HG03064 (cell line): Measurements from ENCODE around the gene KHK.

Experiments used
- ATAC-seq: cut with Tn5 transposase; IDR thresholded peaks from one replicate; pipeline ENCODE4 v1.9.1; 2021; ENCODE audit warnings: low read depth; ENCODE audit not compliant: unreplicated experiment

Gene KHK

DNA sequence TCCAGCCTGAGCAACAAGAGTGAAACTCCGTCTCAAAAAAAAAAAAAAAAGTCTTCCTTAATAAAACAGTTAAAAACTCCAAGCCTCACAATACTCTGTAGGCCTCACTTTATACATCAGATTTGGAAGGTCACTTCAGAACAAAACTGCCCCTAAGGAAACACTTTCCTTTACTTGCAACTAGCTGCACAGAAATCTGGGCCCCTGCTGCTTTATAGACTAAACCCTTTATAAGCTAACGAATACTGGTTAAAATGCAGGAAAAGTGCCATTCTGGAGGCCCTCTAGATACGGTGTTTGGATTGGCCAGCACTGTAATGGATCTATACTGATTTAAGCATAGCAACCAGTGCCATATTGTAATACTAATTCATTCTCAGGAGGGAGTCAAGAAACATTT is 38.5 kb downstream of the KHK start:
- ATAC-seq, result no peak

DNA sequence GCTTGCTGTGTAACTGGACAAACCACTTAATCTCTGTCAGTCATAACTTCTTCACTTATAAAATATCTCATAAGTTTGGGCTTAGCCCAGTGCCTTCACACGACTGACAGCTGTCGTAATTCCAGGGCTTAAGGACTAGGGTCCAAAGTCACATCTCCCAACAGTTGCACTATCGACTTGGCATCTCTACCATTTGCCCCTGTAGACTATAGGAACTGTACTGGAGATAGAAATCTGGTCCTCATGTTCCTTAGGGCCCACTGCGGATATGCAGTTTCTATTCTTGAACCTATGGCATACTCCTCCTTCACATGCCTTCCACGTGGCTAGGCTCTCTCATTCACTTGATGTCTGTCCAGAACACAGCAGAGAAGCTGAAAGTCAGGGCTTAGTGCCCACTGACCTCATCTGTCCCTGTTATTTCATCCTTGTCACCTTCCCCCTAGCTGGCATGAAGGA is 39.7 kb downstream of the KHK start:
- ATAC-seq, result no peak

DNA sequence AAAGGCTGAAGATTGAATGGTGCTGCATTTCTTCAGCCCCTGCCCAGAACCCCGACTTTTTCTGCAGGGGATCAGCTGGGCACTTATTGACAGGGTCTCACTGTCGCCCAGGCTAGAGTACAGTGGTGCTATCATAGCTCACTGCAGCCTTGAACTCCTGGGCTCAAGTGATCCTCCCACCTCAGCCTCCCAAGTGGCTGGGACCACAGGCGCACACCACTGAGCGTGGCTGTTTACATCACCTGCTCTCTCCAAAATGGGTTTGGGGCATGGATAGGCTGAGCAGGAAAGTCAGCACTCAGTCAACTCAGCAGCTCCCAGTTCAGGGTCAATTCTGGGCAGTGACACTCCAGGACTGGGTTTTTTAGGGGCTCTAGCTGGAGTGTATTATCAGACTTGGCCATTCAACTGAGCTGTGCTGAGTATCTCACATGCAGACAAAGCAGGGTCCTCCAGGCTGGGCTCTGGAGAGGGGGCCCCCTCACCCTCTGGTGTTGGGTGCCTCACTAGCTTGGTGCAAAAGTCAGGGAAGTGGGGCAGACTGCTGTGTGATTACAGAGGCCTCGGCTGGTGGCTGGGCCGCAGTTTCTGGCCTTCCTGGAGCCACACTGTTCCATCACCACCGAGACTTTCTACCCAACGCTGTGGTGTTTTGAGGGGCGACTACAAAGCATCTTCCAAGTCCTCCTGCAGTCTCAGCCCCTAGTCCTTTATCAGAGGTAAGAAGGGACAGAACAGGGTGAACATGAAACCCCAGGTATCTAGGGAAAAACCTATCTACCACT is 41.5 kb downstream of the KHK start:
- no peak for ATAC-seq

DNA sequence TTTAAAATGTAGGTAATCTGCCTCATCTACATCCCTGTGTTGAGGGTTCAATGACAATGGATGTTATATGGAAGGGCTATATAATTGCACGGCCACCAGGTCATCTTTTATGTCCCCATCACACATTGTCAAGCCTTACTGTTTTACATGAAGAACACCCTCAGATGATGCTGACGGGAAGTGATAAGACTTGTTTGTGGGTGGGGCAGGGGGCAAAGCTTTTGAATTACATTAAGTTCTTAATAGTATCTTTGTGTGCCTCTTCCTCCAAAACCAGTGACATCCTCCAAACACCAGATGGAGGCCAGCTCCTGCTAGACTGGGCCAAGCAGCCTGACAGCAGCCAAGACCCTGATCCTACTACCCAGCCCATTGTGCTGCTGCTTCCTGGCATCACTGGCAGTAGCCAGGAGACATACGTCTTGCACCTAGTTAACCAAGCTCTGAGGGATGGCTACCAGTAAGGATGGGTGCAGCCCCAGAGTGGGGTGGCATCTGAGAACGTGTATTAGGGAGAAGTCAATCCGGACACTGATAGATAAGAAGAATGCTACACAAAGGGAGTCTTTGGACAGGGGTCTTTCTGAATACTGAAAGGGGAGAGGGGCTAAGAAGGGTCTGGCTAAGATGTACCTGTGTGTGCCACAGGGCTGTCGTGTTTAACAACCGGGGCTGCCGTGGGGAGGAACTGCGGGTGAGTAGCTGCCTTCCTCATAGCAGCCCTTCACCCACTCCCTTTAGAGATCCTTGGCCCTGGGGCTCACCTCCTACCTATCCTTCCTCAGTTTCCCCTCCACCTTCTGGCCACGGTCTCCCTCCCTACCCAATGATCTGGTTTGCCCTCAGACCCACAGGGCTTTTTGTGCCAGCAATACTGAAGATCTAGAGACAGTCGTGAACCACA is 42.3 kb downstream of the KHK start:
- ATAC-seq, result no peak

DNA sequence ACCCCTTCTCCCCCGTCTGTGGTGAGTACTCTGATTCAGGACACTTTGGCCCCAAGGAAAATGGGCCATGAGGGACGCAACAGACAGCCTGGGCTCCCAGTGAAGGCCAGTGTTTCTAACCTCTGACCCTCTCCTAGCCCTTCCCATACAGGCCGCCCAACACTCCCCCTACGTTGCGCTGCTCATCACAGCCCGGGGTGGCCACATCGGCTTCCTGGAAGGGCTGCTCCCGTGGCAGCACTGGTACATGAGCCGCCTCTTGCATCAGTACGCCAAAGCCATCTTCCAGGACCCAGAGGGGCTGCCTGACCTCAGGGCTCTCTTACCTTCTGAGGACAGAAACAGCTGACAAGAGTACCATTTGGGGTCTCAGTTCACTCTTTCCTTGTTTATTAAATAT is 43.8 kb downstream of the KHK start:
- no peak for ATAC-seq

DNA sequence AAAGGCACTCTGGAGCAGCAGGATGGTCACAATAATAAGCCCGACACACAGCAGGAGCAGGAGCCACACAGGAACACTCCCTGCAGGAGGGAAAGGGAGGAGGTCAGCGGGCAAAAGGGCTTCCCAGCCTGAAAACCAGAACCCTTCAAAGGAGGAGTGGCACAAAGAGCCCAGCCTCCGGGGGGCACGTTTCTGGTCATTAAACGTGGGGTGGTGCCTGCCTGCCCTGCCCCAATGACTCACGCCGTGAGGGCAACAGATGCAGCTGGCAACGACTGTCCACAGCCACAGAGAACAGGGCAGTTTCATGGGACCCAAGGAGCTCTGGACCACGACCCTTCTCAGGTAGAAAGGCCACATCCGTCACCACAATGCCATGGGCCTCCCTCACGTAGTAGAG is 44.9 kb downstream of the KHK start:
- no peak for ATAC-seq

DNA sequence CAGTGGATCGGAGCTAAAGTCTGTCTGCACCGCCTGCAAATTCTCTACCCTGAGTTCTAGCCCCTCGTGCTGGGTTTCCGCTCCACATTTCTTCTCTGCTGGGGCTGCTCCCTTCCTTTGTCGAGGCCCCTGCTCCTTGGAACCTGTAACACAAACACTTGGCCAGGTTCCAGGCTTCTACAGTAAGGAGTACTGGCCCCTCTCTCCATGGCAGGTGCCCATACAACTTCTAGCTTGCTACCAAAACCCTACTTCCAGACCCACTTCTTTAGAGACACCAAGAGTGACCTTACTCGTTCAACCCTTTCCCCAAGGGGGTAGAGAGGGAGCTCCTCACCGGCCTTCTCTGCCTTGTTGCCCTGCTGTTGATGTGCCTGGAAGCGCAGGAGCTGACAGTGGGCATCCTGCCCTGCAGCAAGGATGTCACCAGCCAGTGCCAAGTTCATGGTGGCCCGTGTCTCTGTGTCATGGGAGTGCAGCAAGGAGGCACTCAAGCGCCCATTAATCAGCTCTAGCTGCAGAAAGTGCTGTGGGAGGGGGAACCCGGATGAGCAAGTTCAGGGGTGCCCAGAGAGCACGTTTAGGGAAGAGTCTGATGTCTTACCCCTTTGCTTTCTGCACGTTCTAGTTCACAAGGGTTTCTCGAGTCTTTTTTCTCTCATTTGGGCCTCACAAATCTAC is 46.8 kb downstream of the KHK start:
- ATAC-seq, result no peak

DNA sequence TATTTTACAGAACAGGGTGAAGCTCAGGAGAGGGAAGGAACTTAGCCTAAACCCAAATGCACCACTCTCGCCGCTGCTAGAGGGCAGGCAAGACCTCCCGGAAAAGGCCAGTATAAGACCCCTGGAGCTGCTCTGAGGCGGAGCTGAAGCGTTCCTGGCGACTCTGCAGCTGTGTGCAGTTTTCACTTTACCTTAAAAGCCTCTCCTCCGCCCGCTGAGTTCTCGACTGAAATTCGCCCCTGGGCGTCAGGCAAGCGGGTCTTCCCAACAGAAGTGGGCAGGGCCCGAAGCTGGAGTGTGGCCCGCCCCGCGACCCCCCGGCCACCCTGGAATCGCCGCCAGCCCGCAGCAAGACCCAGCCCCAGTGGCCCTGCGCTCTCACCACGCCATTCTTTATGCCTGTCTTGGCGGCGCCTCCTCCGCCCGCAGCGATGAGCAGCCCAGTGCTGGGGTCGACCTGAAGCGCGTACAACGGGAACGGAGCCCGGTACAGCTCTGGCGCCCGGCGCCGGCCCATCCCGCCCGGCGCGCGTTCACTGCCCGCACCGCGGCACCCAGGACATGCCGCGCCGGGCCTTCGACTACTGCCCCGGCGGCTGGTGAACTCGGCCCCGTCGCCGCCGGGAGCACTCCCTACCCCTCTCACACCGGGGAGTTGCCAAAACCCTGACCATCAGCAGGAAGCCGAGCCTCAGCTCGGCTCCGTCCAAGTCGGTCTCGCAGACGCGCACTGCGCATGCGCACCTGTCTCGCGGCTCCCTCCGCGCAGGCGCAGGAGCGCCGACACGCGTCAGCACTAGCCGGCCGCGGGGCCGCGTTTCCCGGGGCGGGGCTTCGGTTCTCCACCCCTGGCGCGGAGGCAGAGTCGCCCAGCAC is 47.6 kb downstream of the KHK start, which contains the start of gene PREB:
TSS of gene PREB (minus strand) at position 732 of the 876 bp plus-strand sequence. CDS start at position 517, 215 bp downstream.
- peak; percentile 78 for ATAC-seq

DNA sequence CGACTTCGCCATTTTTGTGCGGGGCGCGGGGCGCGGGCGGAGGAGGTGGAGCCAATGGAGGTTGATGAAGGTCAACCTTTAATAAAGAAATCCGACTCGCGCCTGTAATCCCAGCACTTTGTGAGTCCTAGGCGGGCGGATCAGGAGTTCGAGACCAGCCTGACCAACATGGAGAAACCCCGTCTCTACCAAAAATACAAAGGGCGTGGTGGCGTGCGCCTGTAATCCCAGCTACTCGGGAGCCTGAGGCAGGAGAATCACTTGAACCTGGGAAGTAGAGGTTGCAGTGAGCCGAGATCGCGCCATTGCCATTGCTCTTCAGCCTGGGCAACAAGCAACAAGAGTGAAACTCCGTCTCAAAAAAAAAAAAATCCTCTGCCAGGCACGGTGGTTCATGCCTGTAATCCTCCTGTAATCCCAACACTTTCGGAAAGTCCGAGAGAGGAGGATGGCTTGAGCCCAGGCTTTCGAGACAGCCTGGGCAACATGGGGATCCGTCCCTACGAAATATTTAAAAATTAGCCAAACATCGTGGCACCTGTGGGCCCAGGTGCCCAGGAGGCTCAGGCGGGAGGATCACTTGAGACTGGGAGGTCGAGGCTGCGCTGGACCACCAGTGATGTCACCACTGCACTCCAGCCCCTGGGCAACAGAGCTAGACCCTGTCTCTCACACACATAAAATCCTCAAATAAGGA is 48.4 kb downstream of the KHK start:
- ATAC-seq, result no peak

DNA sequence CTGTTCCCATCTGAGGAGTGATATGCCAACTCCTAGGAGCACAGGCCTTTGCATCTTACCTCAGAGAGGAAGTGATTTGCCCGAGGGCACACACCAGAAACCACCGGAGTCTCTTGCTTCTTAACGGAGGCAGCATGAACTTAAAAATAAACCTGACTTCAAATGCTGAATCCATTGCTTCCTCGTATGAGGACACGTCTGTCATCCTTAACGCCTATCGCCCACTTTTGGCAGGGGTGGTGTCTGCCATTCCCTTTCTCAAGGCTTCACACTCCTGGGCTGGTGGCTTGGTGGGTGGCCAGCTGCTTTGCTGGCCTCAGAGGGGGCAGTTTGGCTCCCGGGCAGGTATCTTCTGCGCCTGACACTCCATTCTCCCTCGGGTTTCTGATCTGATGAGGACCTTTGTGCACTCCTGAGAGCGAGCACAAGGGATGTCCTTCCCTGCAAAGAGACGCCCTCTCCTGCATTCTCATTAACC is 48.9 kb downstream of the KHK start:
- no peak for ATAC-seq

DNA sequence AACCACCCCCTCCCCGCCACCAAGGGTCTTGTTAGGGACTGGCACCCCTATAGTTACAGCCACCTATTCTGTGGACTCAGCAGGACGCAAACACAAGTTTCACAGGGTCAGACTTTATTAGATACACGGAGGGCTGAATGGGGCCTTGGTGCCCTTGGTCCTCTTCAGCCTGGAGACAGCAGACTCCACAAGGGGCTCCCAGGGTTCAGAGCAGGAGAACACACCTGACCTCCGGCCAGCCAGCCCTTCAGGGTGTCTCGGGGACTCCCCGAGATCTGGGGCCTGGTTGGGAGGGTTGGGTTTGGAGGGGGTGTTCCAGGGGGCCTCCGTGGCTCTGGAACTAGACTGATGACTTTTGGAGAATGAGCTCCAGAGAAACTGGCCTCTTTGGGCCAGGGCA is 50.2 kb downstream of the KHK start:
- ATAC-seq, result no peak

DNA sequence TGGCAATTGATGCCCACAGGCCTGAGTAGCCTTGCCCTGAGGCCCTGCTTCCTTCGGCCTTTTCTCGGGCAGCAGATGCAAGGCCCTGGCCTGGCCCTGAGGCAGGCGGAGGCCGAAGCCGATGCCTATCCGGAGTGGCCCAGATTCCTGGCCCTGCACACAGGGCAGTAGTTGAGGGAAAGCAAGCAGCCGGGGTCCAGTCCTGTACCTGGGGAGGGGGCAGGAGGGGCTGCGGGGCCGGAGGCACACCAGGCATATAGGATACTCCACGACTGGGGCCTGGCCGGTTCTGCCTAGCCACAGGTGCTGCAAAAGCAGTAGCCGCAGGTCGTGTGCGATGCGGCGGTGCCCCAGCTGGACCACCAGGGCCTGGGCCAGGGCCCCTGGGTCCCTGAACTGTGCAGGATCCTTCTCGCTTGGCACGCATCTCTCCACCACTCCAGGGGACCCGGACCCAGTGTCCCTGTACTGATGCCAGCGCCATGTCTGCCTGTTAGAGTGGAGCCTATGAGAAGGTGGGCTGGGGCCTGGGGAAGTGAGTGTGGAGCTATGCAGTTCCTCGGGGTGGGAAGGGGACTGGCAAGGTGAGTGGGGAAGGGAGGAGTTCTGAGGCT is 50.9 kb downstream of the KHK start:
- ATAC-seq, result no peak

DNA sequence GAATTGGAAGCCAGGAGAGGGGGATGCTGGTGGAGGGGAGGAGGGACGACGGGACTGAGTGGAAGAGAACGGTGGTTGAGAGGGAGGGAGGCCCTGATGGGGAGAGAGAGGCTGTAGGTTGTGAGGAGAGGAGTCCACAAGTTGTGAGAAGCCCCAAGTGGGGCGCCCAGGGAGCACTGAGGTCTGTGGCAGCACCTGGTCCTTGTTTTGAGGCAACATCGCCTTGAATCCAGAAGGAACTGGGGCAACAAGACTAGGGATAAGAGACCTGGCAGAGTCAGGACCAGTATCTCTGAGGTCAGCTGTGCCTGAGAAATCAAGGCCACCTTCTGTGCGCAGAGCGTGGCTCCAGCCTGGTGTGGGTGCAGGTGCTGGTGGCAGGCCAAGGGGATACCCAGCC is 51.5 kb downstream of the KHK start:
- ATAC-seq, result no peak

DNA sequence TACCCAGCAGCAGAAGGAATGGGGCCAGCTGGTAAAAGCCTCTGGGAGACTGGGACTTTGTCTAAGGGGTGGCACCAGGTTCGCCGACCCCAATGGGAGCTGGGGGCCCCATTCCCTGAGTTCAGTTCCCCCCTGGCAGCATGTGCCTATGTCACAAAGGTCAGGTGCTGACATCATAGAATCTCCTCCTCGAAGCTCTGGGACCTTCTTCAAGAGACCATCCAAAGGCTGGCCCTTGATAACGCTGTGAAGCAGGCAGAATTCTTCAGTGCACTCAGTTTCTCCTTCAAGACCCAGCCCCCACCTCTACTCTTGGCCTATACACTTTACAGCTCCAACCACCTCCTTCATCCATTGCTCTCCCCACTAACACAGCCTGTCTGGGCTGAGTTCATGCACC is 52.7 kb downstream of the KHK start, which contains the start of gene PRR30:
TSS of gene PRR30 (minus strand) at position 101 of the 400 bp plus-strand sequence. CDS start 1,081 bp downstream, outside the sequence.
- ATAC-seq, result no peak

DNA sequence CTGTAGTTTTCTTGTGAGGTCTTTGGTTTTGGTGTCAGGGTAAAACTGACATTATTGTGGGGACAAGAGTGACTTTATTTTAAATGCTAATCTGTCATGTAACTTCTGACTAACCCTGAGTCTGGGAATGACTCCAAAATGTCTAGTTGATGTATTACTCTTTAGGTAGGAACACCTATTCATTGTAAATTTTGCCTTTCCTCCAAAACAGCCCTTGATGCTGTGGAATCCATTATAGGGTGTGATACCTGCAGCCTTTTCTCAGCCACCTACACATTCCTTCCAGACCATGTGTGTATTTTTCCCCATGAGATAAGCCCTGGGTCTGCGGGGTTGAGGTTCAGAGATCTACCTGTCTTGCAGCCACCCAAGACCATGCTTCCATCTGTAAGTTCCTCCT is 56.7 kb downstream of the KHK start:
- no peak for ATAC-seq

DNA sequence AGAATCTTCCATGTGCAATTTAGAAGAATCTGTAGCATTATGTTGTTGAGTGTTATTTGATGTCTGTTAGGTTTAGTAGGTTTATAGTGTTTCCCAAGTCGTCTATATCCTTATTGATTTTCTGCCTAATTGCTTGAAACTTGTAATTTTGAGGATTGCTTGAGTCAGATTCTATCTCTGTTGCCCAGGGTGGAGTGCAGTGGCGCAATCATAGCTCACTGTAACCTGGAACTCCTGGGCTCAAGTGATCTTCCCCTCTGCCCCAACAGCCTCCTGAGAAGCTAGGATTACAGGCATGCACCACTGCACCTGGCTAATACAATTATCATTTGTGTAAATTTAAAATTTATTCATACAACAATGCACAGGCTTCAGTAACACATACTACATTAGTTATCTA is 59.1 kb downstream of the KHK start:
- ATAC-seq, result no peak

DNA sequence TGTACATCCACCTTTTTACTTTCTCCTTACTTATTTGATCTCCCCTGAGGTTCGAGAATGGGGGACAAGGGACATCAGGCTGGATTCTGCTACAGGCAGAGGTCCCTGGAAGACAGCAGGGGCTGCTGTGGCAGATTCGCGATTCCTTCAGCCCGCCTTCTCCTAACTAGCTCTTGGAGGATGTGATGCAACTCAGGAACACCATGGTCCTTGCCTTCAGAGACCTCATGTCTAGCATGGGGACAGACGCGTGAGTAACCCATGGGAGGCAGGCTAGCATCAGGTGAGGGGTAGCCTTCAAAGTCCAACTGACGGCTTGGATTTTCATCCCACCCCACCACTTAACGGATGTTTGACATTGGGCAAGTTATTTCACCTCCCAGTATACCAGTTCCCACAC is 61.4 kb downstream of the KHK start:
- no peak for ATAC-seq

DNA sequence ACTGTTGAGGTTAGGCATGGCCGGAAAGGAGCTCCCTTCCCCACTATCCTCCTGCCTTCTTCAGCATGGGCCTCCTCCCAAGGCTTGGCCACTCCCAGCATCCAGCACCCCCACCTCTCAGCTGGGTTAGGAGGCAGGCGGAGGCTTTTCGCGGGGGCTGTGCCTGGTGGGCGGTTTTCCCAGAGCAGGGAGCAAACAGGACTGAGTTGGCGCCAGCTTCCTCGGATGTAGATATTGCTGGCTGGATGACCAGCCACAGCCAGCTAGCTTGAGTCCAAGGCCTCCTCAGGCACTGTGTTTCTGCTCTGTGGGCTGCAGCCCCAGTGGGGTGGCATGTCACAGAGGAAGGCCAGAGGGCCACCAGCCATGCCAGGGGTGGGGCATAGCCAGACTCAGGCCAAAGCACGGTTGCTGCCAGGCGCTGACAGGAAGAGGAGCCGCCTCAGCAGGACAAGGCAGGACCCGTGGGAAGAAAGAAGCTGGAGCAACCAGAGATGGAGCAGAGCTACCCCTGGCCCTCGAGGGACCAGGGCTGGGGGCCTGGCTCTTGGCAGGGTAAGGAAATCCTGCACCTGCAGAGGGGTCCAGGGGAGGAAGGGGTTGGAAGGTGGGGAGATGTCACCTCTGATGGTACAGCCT is 62.3 kb downstream of the KHK start, which contains the start of gene TCF23:
TSS of gene TCF23 (plus strand) at position 204 of the 639 bp plus-strand sequence. CDS start at position 334, 130 bp downstream.
- ATAC-seq, result no peak
